Measurements from ENCODE around the gene ZNF511. TPM values are rescaled to one million over a fixed set of nuclear protein-coding genes. Genes with fewer than 3 reads are reported as not detected.

The ZNF511 gene
- total RNA-seq, 1 experiment from 2014 or later, result 89.4 TPM

DNA sequence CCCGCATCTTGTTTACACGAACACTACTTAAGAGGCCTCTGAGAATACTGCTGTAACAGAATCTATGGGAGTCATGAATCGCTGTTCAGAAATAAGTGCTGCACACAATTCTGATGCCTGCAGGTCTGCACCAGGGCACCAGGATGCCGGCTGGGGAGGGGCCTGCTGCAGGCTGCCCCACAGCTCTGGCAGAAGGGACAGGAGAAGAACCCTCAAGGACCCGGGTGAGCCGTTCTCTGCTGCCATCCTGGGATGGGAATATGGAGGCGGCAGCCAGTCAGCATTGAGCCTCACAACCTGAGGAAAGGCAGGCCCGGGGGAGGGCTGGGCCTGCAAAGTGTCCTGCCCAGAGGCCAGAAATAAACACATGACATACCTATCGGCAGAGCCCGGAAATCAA lies 11.2 kb upstream of the ZNF511 start:
- no peak overlapping the region for H3K27ac Mint-ChIP-seq
- no CpG with 5 or more reads among the region's 10 CpGs for WGBS (ENCODE audit: extremely low coverage, insufficient read length, low lambda C conversion rate)

More for the DNA sequence above, 11.2 kb upstream of the ZNF511 start:
- Histone ChIP-seq H3K27ac (ENCODE audit: insufficient read length, low read depth, low read length) (no peak overlapping the region), H3T11ph (ENCODE audit: low read length) (no peak overlapping the region), H2BK120ac (ENCODE audit: low read depth, low read length, poor library complexity, severe bottlenecking) (no peak overlapping the region), H2AFZ (ENCODE audit: low read length) (no peak overlapping the region), H3K79me1 (ENCODE audit: insufficient read depth, low read depth, low read length, poor library complexity, severe bottlenecking) (no peaks in the 10 kb centered on the region), H3K18ac (ENCODE audit: insufficient read length, low read depth, low read length) (no peak overlapping the region), H2BK12ac (ENCODE audit: insufficient read length, low read depth, low read length) (no peak overlapping the region), H2BK15ac (ENCODE audit: low read depth, low read length) (no peak overlapping the region), H4K5ac (ENCODE audit: insufficient read length, low read depth, low read length) (no peak overlapping the region), H3K4ac (ENCODE audit: low read depth, low read length) (no peak overlapping the region), H3K9me3 (ENCODE audit: control insufficient read depth, low read depth, low read length) (no peaks in the 10 kb centered on the region), H2AK5ac (ENCODE audit: insufficient read length, low read length) (no peak overlapping the region), H3K4me2 (ENCODE audit: insufficient read depth, insufficient read length, low read length) (no peak overlapping the region), H4K8ac (replicated peaks; ENCODE audit: insufficient read length, low read depth, low read length) (no peak overlapping the region), H4K91ac (ENCODE audit: insufficient read length, low read depth, low read length) (no peak overlapping the region), H3K27me3 (ENCODE audit: insufficient read depth, low read length) (no peaks in the 10 kb centered on the region), H2BK20ac (ENCODE audit: low read depth, low read length, poor library complexity, severe bottlenecking) (no peak overlapping the region), H4K20me1 (ENCODE audit: control insufficient read depth, insufficient read depth, insufficient read length) (no peaks in the 10 kb centered on the region), H3K23me2 (ENCODE audit: insufficient read length, low read depth, low read length, poor library complexity, severe bottlenecking) (no peaks in the 10 kb centered on the region), H3K4me1 (ENCODE audit: insufficient read depth, low read length) (no peaks in the 10 kb centered on the region), H3K23ac (ENCODE audit: insufficient read length, low read depth, low read length) (no peak overlapping the region), H3K79me2 (ENCODE audit: insufficient read depth, low read length) (no peaks in the 10 kb centered on the region), H3K14ac (ENCODE audit: insufficient read depth, low read length) (no peak overlapping the region), H2BK5ac (ENCODE audit: insufficient read length, low read length) (no peak overlapping the region), H3K9ac (ENCODE audit: extremely low read depth, insufficient read length, low read length) (no peak overlapping the region), H3K56ac (ENCODE audit: insufficient read length, low read depth, low read length) (no peak overlapping the region)
- Mint-ChIP-seq H3K4me1 (no peaks in the 10 kb centered on the region), H3K4me3 (no peak overlapping the region), H3K9me3 (no peaks in the 10 kb centered on the region; a peak in 1 of 5 replicates), H3K27me3 (ENCODE audit: low read depth) (no peaks in the 10 kb centered on the region), H3K36me3 (ENCODE audit: insufficient read depth in 1 of 3, low read depth in 3 of 3) (peaks cover 24 to 80% (median 76%) of the 10 kb centered on the region in 3 experiments)
- TF ChIP-seq, protein P1, sequence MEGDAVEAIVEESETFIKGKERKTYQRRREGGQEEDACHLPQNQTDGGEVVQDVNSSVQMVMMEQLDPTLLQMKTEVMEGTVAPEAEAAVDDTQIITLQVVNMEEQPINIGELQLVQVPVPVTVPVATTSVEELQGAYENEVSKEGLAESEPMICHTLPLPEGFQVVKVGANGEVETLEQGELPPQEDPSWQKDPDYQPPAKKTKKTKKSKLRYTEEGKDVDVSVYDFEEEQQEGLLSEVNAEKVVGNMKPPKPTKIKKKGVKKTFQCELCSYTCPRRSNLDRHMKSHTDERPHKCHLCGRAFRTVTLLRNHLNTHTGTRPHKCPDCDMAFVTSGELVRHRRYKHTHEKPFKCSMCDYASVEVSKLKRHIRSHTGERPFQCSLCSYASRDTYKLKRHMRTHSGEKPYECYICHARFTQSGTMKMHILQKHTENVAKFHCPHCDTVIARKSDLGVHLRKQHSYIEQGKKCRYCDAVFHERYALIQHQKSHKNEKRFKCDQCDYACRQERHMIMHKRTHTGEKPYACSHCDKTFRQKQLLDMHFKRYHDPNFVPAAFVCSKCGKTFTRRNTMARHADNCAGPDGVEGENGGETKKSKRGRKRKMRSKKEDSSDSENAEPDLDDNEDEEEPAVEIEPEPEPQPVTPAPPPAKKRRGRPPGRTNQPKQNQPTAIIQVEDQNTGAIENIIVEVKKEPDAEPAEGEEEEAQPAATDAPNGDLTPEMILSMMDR (conservative IDR thresholded peaks at IDR 0.05), result no peak
- DNase-seq, result no peak
